Fibroblast of skin of back (primary cell): Measurements from ENCODE around the gene PBX2.

ENCODE experiments used
- DNase-seq: peaks from one replicate; pipeline ENCODE4 v3.0.0-alpha.2; 2013

The PBX2 gene

DNA sequence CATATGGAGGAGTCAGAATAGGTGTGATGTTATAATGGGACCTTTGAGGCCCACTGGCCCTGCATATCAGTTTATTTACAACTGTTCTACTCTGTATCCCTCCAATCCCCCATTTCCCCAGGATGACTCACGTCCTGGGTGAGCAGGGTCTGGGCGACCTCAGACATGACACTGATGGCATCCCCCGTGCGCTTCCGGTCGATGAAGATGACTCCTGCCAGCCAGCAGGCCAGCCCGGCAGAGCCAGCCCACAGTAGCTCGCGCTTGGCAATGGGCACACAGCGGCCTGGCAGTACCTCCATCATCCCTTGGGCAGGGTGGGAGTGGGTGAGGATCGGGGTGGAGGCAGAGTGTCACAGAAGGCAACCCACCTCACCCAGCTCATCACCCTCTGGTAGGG, 19.7 kb downstream of the PBX2 start:
- no peak for DNase-seq

DNA sequence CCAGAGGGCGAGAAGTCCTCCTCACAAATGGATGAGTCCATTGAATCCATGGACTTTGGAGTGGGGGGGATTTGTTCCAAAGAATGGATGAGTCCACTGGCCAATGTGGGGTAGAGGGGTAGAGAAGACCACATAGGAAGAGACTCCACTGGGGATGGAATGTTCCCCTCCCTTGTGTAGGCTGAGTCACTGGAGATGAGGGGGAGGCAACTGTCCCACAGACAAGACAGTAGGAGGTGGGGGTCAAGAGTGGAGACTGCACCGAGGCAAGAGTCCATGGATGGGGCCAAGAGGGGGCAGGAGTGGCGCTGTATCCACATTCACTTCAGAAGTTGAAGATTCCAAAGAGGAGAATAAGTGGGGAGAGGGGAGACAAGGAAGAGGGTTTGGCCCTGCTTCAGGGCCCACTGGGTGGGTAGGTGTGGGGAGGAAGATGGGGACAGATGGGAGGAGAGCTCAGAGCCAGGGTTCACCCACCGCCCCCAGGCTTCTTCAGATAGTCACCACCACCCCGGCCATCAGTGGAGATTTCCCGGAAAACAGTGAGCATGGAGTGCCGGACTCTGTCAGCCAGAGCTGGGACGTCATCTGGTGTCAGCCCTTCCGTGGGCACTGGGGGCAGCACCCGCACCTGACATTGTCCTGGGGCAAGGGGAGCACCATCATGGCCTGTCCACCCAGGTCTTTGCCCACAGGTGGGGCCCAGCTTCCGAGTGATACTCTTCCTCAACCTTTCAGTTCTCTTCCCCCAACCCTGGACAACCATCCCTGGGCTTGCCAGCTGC, 21.0 kb downstream of the PBX2 start:
- DNase-seq = peak; percentile 64

DNA sequence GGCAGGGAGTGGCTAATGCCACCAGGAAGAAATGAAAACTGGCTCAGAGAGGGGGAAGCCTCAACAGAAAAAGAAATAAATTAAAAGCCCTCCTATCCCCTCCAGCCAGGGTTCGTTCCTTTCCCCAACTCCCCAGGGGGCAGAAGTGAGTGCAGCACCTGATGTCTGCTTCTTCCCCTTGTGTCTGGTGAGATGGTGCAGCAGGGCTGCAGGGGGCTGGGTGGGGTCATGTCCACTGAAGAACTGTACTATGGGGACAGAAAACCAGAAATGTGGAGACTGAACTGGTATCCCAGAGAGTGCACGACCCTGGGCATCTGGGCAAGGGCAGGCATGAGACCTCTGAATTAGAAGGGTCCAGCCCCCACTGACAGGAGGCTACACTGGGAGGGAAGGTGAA, 21.7 kb downstream of the PBX2 start:
- DNase-seq = no peak

DNA sequence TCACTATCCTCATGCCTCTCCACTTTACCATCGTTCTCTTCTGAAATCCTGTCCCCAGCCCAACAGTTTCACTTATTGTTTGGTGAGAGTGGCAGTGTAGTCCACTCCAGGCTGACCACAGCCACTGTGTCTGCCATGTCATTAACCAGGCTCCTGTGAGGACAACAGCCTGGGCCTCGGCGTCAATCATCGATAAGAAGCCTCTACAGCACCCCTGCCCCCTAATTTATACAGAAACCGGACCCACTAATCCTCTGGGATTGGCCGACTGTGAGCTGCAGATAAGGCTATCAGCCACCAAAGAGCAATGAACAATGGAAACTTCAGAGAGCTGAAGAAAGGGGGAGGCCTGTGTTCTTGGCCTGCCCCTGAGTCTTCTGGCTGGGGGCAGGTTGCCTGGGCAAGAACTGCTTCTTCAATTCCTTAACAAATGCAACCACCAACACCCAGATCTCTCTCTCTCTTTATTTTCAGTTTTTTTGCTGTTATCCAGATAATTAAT, 22.2 kb downstream of the PBX2 start:
- DNase-seq = no peak

DNA sequence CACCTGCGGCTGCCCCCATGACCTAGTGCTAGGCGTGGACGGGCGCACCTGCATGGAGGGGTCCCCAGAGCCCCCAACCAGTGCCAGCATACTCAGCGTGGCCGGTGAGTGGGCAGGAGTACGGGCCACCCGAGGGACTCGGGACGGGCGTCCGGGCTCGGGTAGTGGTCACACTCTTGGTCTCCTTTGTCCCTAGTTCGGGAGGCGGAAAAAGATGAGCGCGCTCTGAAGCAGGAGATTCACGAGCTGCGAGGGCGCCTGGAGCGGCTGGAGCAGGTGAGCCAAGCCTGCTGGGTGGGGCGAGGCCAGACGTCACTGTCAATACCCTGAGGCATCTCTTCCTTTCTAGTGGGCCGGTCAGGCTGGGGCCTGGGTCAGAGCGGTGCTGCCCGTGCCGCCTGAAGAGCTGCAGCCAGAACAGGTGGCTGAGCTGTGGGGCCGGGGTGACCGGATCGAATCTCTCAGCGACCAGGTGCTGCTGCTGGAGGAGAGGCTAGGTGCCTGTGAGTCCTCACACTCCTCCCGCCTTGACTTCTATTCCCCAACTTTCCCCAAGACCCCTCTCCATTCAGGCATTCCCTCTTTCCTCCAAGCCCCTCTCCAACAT, 22.7 kb downstream of the PBX2 start:
- DNase-seq = no peak

DNA sequence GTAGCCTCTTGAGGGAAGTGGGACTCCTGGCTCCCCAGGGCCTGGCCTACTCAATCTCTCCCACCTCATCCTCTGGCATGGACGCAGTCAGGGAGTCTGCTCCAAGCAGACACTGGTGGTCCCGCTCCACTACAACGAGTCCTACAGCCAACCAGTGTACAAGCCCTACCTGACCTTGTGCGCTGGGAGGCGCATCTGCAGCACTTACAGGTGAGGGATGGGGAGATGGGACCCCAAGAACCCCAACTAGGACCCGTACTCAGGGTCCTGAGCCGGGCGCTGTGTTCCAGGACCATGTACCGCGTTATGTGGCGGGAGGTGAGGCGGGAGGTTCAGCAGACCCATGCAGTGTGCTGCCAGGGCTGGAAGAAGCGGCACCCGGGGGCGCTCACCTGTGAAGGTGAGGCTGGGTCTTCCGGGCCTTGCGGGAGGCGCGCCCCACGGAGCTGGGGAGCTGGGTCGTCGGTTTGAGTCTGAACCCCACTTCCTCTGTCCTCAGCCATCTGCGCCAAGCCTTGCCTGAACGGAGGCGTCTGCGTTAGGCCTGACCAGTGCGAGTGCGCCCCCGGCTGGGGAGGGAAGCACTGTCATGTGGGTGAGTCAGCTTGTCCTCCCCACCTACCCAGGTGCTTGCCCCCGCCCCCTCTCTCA, 23.5 kb downstream of the PBX2 start:
- DNase-seq = no peak

DNA sequence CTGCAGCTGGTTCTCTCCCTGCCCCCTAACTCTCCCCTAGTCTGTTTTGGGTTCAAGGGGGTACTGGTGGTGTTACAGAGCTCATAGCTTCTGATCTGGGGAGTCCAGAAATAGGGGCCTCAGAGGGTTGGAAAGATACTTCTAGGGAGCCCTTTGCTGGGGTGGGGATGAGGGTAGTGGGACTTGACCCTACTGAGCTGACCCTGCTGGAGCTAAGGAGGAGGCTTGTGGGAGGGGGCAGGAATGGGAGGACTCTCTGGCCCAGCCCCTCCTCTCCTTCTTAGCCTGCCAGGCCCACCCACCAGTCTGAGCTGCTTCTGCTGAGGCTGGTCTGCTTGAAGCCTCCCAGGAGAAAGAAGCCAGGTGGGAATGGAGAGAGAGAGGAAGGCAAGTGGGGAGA, 25.7 kb downstream of the PBX2 start, which contains the start of gene EGFL8:
EGFL8 (plus strand) TSS at position 301 of the 400 bp plus-strand sequence. CDS start 1,571 bp downstream, outside the sequence.
- no peak for DNase-seq

DNA sequence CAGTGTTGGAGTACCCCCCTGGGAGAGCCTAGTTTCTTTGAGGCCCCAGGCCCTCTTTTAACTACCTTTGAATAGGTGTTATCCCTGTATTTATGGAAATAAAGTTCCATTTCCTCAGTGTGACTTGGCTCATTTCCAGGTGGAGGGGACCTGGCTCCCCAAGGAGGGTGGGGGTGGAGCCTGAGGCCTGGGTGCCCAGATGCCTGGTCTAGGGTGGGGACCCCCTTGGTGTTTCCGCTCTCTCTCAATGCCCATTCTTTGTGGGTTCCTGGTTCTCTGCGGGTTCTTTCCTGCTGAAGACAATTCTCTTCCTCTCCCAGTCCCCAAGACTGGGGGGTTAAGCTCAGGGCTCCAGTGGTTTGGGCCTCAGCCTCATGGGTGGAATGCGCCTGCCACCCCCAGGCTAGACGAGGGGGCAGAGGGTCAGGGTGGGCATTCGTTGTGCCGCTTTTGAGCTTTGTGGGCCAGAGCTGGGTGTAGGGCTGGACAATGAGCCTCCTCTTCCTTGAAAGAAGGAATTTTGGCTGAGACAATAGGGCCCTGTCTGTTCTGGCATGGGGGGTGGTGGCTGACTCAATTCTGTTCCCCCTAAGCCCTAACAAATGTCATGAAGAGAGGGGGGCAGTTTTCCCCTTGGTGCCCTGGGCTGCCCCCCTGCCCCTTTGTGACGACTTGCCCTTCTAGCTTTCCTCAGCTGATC, 26.3 kb downstream of the PBX2 start:
- no peak for DNase-seq

DNA sequence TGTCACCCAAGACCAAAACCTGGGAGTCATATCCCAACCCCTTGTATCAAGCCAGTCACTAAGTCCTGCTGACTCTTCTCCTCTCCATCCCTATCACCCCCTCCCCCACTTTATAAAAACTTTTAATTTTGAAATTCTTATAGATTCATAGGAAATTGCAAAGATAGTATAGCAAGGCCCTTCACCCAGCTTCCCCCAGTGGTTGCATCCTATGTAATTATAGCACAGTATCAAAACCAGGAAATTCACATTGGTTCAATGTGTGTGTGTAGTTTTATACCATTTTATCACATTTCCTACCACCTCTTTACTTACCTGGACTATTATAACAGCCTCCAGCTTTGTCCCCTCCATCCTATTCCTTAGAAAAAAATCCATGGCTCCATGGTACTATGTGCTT, 31.9 kb downstream of the PBX2 start:
- no peak for DNase-seq

DNA sequence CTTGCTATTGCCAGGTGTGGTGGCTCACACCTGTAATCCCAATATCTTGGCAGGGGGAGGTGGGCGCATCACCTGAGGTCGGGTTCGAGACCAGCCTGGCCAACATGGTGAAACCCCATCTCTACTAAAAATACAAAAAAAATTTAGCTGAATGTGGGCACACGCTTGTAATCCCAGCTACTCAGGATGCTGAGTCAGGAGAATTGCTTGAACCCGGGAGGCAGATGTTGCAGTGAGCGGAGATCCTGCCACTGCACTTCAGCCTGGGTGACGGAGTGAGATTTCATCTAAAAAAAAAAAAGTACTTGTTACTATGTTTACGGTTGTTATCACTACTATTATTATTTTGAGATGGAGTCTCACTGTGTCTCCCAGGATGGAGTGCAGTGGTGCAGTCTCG, 33.1 kb downstream of the PBX2 start:
- no peak for DNase-seq

DNA sequence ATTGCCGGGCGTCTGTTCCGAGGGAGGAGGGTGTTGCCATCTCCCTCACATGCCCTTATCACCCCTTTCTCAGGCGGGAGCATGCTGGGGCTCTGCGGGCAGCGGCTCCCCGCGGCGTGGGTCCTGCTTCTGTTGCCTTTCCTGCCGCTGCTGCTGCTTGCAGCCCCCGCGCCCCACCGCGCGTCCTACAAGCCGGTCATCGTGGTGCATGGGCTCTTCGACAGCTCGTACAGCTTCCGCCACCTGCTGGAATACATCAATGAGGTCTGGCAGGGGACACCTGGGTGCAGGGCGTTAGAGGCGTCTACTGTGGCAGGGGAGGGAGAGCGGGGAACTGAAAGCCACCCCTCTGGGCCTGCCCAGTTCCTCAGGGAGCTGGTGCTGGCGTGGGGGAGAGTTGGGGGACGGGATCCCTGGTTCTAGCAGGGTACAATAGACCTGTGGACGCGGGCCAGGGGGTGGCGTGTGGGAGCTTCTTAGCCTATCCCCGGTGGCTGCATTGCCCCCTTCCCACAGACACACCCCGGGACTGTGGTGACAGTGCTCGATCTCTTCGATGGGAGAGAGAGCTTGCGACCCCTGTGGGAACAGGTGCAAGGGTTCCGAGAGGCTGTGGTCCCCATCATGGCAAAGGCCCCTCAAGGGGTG, 35.4 kb downstream of the PBX2 start:
- DNase-seq = peak; percentile 66

DNA sequence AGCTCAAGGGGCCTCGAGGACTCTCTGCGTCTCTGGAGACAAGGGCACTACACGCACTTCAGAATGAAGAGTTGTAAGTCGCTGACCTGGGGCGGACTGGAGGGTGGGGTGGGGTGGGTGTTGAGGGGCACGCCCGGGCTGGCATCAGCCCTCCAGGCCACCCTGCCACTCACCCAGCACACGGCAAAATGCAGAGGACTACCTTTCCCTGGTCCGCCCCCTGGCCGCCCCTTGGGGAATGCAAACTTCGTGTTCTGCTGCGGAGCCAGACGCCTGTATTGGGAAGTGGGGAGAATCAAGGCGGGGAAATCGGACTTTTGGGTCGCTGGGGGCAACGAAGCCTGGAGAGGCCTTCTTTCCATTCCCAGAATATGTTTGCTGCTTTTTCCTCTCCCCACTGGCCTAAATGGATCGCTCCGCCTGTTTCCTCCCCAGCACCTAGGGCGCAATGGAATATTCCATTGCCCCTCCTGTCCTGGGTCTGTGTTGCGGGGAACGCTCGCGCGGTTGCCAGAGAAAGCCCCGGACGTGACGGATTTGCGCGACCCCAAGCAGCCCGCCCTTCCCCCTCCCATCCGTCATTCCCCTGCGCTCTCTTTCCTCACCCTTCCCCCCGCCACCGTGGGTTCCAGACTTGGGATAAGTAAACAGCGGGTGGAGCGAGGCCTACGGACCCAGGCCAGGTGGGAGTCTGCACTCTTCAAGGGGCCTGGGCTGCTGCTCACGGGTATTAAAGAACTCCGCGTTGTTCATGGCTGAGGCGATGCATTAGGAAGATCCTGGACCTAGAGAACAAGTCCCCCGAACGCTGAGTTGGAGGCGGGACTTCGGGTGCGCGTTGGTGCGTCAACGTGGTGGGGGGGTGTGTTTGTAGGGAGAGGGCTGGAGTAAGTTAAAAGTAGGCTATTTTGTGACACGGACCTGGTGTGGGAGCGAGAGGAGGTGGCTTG, 36.2 kb downstream of the PBX2 start, which contains the start of gene PPT2:
PPT2 (plus strand) TSS at position 578 of the 950 bp plus-strand sequence. CDS start 454 bp downstream, outside the sequence.
- DNase-seq = peak; percentile 93

DNA sequence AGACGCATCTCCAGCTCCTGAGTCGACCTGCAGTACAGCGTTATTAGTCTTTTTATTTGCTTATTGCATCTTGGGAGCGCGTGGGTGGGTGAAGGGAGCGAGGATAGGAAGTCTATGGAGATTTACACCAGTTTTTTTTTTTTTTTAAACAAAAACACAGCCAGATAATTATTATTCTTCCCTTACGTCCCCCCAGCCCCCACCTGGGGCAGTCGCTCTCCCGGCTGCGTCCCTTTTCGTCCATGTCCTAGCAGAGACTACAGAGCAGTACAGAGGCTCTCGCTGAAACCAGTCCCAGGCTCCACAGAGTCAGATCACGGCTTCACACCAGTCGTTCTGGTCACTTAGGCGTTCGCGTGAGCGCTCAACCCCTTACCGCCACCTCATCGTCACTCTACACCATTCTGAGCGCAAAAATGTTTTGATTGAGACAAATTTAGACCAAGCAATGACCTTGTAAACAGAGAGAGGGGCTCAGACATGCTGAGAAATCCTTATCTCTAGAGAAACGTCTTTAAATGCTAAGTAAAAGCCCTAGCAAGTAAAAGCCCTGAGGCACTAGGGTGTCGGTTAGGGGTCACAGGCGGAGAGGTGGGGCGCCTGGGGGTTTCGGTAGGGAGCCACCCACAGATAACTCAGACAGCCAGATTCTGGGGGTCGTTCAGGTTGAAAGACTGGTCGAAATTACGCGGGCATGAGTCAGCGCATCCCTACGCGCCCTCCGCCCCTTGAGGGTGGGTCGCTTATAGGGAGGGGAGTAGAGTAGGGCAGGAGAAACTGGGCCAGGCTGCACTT, 37.0 kb downstream of the PBX2 start:
- DNase-seq = peak; percentile 57

DNA sequence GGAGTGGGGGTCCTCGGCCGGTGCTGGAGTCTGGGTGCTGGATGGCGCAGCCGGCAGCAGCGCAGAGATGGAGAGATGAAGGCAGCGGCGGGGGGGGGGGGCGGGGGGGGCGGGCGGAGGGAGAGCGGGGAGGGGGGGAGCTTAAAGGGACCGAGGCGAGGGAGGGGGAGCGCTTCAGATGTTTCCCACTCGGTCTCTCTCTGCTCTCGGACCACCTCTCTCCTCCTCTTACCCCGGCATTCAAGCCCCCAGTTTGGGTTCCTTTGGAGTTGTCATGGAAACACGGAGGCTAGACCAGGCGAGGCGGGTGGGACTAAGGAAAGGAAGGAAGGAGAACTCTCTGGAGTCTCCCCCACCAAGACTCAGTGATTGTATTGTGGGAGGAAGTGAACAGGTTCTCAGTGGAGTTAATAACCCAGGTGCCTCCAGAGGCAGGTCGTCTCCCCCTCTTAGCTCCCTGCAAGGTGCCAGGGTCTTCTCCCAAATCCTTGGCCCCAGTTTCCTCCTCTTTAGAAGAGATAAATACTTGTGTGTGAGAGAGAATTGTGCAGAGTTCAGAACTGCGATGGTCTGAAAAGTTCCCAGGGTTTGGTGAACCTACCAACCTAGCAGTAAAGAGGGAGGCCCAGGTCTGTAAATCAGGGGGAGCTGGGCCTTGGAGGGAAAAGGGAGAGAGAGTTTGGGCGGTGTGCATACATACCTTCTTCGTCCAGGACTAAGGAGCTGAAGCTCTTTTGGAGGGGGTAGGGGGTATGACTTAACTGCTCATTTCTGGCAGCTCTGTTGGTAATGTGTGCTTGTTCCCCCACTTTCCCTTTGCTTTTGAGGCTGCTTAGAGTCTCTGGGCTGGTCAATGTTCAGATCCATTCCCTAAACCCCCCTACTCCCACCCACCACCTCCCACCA, 37.9 kb downstream of the PBX2 start, which contains the start of gene PRRT1:
PRRT1 (minus strand) TSS at position 77 of the 906 bp plus-strand sequence. CDS start 112 bp downstream, outside the sequence.
- DNase-seq = no peak

DNA sequence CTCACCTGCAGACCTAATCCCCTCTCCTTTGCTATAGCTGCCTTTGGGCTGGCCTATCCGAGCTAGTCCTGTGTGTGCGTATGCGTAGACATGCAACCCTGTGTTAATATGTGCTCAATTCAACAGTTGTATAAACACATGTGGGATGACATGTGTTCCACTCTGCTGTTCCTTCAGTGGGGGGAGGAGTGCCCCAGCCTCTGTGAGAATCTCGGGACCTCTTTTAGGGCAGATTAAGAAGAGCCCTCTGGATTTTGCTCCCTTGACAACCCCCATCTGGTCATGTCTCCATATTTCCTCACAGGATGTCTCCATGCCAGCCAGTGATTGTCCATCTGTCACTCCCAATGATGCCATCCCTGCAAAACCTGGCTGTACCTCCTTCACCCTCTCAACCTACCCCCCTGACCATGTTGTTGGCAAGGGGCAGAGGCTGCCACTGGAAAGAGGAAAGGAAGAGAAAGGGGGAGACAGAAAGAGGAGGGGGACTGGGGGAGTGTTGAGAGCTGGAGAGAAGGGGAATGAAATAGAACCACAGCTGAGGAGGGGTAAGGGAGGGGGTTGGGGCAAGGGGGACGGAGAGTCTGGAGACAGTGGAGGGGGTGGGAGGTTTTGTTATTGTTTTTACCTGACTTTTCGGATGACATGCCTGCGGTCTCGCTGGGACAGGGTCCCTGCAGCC, 38.7 kb downstream of the PBX2 start:
- DNase-seq = no peak

DNA sequence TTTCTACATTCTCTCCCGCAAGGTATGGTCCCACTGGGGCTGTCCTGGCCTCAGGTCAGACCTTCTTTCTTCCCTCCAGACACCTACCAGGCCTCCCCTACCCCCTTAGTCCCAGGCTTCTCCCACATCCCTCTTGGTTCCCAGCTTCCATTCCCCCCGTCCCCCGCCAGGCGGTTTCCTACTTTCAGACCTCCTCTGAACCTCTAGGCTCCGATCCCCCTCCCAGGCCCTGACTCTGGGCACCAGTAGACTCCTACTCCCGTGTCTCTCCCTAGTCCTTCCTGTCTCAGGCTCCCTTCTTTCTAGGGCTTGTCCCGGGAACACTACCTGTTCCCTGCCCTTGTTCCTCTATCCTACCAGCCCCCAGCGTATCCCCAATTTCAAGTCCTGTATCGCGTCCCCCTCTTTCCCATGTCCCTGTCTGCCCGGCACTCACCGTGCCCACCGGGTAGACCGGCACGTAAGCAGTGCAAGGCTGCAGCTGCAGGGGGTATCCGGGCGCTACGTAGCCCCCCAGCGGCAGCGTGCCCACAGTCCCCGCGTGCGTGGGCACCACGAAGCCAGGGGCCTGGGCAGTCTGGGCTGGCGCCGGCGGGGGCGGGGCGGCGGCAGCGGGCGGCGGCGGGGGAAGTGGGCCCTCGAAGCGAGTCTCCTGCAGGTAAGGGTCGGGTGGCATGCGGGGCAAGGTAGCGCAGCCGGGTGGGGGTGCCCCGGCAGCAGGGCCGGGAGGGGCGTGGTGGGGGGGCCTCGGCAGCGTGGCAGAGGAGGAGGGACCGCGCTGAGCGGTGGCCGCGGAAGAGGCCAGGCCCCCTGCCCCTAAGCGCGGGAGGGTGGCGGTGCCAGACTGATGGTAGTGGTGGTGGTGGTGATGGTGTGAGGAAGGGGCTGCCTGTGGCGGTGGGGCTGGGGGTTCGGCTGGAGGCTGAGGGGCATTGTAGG, 39.8 kb downstream of the PBX2 start:
- DNase-seq = no peak
